Stimulated activated naive B cell treated with anti-CD40 and anti-IgM and Interleukin-4, amounts not matched to agents 10 μg/mL and 1 μg/mL and 100 μg/mL, for 72 hours (primary cell): ENCODE measurements around the gene FCMR.
"Not testable (repeated sequence)": the region's sequence is repeated elsewhere in the genome, so short reads cannot be mapped to it uniquely, and the experiment has no call there.

Experiments used
- ATAC-seq, 2 donors: fragments of 150-1000 bp; cut with Tn5 transposase; replicated peaks; 2 replicates each; pipeline ENCODE4 v1.10.0; 2021; ENCODE audit warnings: moderate library complexity in 1 of 2
- DNase-seq: peaks from one replicate; pipeline ENCODE4 v3.0.0; 2021
- H3K27ac Mint-ChIP-seq: one replicate; pipeline ENCODE4 v1.8.0; 2022; ENCODE audit warnings: mild to moderate bottlenecking, mixed read lengths
- H3K27me3 Mint-ChIP-seq, 2 donors: one replicate each; pipeline ENCODE4 v1.8.0; 2022; ENCODE audit warnings: mixed read lengths in 2 of 2
- H3K36me3 Mint-ChIP-seq, 2 donors: one replicate each; pipeline ENCODE4 v1.8.0; 2022; ENCODE audit warnings: mixed read lengths in 2 of 2, mild to moderate bottlenecking in 1 of 2
- H3K4me1 Mint-ChIP-seq, 2 donors: one replicate each; pipeline ENCODE4 v1.8.0; 2022; ENCODE audit warnings: mixed read lengths in 2 of 2, mild to moderate bottlenecking in 1 of 2
- H3K4me3 Mint-ChIP-seq, 2 donors: one replicate each; pipeline ENCODE4 v1.8.0; 2022; ENCODE audit warnings: mild to moderate bottlenecking in 2 of 2, mixed read lengths in 2 of 2, moderate library complexity in 1 of 2
- H3K9me3 Mint-ChIP-seq, 2 donors: one replicate each; pipeline ENCODE4 v1.8.0; 2022; ENCODE audit warnings: mixed read lengths in 2 of 2, mild to moderate bottlenecking in 1 of 2

FCMR gene

DNA sequence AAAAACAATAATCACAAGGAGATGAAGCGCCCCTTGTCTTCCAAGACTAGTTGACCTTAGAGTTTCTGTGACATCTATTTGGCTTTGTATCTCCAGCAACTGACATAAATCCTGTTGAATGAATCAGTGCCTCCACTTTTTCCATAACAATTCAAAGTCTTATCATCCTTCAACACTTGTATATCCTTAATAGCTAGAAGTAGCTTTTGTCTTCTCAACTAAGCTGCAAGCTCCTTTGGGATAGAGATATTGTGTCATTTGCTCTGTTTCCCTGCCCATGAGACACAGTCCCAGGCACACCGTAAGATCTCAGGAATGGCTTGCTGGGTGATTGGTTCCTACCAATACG is 18.8 kb upstream of the FCMR start:
- no peak overlapping the region for H3K4me3 Mint-ChIP-seq
- peaks cover 6 to 8% of the 10 kb centered on the region in 2 donors for H3K4me1 Mint-ChIP-seq
- no peak overlapping the region for H3K27ac Mint-ChIP-seq
- peaks cover 7 to 13% of the 10 kb centered on the region in 2 donors for H3K27me3 Mint-ChIP-seq
- no peaks in the 10 kb centered on the region for H3K9me3 Mint-ChIP-seq
- DNase-seq (no peak), ATAC-seq (no peak)
- no peaks in the 10 kb centered on the region for H3K36me3 Mint-ChIP-seq

DNA sequence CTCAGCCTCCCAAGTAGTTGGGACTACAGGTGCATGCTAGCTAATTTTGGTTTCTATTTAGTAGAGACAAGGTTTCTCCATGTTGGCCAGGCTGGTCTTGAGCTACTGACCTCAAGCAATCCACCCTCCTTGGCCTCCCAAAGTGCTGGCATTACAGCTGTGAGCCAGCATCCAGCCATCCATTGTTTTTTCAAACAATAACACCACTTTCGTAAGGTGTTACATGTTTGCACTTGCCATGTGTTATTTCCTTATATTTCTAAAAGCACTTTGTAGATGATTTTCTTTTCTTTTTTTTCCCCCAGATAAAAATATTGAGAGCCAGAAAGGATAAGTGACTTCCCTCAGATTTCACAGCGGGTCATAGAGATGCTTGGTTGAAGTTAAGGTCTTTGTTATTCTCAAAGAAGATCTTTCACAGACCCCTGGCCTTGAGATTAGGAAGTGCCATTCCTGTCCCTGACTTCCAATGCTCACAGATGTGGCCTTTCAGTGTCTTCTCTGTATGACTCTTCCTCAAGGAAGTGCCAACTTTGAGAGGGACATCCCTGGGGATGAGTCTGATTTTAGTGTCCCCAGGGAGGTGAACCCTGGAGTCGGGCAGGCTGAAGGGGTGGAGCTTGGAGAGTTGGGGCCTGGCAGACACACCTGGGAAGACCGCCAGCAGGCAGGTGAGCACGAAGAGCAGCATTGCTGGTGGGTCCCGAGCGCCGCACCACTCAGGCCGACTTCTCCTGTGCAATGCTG is 18.3 kb upstream of the FCMR start:
- Mint-ChIP-seq H3K27me3 (peaks cover 3 to 8% of the 10 kb centered on the region in 2 donors), H3K27ac (no peak overlapping the region), H3K36me3 (no peaks in the 10 kb centered on the region), H3K4me1 (peaks cover 8 to 13% of the 10 kb centered on the region in 2 donors), H3K9me3 (no peaks in the 10 kb centered on the region), H3K4me3 (no peak overlapping the region)
- ATAC-seq (no peak), DNase-seq (no peak)

DNA sequence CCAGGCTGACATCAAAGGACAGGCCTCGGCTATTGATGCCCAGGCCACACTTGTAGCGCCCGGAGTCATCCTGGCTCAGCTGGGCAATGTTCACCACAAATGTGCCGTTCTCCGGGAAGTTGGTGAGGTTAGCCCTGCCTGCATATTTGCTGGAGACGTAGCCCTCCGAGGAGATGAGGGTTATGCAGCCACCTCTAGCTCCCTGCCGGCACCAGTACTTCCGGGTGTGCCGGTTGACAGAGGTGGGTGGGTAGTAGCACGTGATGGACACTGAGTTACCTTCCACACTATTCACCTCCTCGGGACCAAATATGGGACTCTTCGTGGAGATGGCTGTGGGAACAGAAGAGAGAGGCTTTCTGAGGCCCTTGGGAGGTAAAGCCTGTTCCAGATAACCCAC is 17.4 kb upstream of the FCMR start:
- Mint-ChIP-seq H3K27me3 (peaks cover 0 to 4% of the 10 kb centered on the region in 2 donors), H3K4me3 (no peak overlapping the region), H3K27ac (no peak overlapping the region), H3K9me3 (no peaks in the 10 kb centered on the region), H3K36me3 (no peaks in the 10 kb centered on the region), H3K4me1 (peaks cover 8 to 13% of the 10 kb centered on the region in 2 donors)
- no peak for ATAC-seq
- no peak for DNase-seq

DNA sequence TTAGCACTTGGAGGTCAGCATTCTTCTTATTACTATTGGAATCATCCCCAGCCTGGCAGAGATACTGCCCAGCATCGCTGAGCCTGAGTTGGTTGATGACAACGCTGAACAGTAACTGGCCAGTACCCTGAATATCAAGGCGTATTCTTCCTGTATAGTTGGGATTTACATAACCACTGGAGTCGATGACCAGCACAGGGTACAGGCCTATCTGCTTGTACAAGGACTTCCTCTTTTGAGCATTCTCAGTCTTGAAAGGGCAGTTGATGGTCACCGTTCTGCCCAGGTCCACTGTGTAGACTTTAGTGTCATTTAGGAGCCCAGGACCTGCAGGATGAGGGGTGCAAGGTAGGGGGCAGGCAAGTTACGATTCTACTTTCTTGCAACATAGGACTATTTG is 15.7 kb upstream of the FCMR start:
- DNase-seq, result no peak
- Mint-ChIP-seq H3K27me3 (no peaks in the 10 kb centered on the region), H3K4me3 (no peak overlapping the region), H3K27ac (no peak overlapping the region), H3K4me1 (peaks cover 19 to 26% of the 10 kb centered on the region in 2 donors), H3K9me3 (no peaks in the 10 kb centered on the region), H3K36me3 (no peaks in the 10 kb centered on the region)
- no peak for ATAC-seq

DNA sequence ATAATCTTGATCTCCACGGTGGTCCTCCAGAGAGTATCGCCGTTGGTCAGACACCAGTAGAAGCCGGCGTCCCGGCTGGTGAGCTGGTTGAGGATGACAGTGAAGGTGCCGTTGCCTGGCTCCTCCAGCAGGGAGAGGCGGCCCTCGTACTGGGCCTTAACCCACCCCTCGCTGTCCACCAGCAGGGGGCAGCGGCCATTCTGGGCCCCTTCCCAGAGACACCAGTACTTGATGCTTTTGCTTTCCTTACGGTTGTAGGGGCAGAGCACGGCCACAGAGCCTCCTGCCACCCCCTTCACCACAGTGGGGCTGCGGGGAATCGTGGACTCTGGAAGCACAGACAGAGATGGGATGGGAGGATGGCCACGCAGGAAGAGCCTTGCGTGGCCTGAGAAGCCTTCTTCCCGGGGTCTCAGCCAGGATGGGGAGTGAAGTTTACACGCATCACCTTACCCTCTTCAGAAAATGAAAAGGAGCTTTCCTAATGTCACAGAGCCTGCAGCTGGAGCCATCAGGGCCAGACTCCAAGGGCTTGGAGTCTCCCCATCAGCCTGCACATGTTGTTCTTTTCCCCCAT is 13.8 kb upstream of the FCMR start:
- Mint-ChIP-seq H3K27me3 (no peaks in the 10 kb centered on the region), H3K4me1 (peaks cover 38 to 44% of the 10 kb centered on the region in 2 donors), H3K9me3 (no peaks in the 10 kb centered on the region), H3K36me3 (no peaks in the 10 kb centered on the region), H3K4me3 (no peak overlapping the region), H3K27ac (peak overlapping the region; percentile 42)
- ATAC-seq, result peak; percentile 49 to 55
- DNase-seq, result no peak

DNA sequence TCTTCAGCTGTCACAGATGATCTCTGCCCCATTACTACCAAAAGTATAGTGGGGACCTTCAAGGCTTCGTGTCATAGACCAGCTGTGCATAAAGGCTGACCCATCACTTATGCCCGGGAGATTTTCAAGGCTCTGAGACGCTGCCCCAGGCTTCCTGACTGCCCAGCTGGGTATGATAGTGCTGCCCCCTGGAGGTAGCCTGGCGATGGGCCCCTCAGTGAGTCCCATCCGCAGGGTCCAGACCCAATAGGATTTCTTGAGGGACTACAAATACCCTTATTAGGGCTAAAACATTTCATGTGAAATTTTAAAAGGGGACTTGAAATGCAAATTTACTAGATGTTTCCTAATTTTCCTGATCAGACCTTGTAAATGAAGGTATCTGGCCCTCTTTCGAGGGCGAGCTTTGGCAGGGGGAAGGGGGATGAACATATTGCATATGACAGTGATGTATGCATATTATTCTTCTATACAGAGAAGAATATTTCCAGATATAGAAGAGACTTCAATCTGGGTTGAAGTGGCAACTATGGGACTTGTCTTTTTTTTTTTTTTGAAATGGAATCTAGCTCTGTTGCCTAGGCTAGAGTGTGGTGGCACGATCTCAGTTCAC is 11.7 kb upstream of the FCMR start:
- peak; percentile 18 to 23 for ATAC-seq
- Mint-ChIP-seq H3K36me3 (peaks cover 3% of the 10 kb centered on the region in 2 donors), H3K27me3 (no peaks in the 10 kb centered on the region), H3K4me1 (peaks cover 45 to 61% of the 10 kb centered on the region in 2 donors), H3K4me3 (no peak overlapping the region), H3K9me3 (no peaks in the 10 kb centered on the region), H3K27ac (peak overlapping the region; percentile 99)
- DNase-seq, result peak; percentile 57

DNA sequence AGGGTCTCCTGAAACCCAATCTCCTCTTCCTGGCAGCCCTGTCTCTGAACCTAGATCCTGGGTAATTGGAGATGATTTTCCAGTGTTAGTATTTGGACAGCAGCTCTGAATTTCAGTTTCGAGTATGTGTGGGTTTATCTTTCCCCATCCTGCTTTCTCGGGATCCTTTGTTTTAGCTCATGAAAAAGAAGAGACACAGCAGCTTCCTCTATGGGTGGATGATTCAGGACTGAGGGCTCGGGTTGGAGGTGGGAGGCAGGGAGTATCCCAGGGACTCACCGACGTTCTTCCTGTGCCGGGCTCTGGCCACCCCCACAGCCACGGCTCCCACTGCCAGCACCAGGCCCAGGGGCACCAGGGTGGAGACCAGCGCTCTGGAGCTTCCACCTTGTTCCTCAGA is 10.4 kb upstream of the FCMR start:
- peak overlapping the region; percentile 17 to 43 for H3K4me3 Mint-ChIP-seq
- ATAC-seq (no peak), DNase-seq (no peak)
- peaks cover 3% of the 10 kb centered on the region in 2 donors for H3K36me3 Mint-ChIP-seq
- H3K27me3 Mint-ChIP-seq, result no peaks in the 10 kb centered on the region
- no peaks in the 10 kb centered on the region for H3K9me3 Mint-ChIP-seq
- H3K4me1 Mint-ChIP-seq, result peaks cover 53 to 74% of the 10 kb centered on the region in 2 donors
- peak overlapping the region; percentile 99 for H3K27ac Mint-ChIP-seq

DNA sequence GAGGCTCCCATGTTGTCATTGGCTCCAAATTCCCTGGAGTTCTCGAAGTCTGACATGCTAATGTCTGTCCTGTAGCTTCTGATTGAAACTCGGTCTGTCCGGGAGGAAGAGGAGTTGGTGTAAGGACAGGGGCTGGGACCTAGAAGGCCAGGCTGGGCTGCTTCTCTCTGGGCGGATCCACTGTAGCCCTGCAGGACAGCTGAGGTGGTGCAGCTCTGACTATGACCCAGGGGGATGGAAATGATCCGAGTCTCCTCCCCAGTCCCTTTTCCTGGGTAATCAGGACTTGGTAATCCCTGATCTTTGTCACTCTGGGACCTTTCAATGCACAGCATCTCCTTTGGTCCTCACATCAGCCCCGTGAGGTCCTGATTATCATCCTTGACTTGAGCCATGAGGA is 10.0 kb upstream of the FCMR start:
- H3K36me3 Mint-ChIP-seq, result peaks cover 3% of the 10 kb centered on the region in 2 donors
- peak overlapping the region; percentile 17 to 84 for H3K4me3 Mint-ChIP-seq
- H3K27me3 Mint-ChIP-seq, result no peaks in the 10 kb centered on the region
- H3K27ac Mint-ChIP-seq, result peak overlapping the region; percentile 99
- peaks cover 53 to 74% of the 10 kb centered on the region in 2 donors for H3K4me1 Mint-ChIP-seq
- H3K9me3 Mint-ChIP-seq, result no peaks in the 10 kb centered on the region
- no peak for ATAC-seq
- no peak for DNase-seq

DNA sequence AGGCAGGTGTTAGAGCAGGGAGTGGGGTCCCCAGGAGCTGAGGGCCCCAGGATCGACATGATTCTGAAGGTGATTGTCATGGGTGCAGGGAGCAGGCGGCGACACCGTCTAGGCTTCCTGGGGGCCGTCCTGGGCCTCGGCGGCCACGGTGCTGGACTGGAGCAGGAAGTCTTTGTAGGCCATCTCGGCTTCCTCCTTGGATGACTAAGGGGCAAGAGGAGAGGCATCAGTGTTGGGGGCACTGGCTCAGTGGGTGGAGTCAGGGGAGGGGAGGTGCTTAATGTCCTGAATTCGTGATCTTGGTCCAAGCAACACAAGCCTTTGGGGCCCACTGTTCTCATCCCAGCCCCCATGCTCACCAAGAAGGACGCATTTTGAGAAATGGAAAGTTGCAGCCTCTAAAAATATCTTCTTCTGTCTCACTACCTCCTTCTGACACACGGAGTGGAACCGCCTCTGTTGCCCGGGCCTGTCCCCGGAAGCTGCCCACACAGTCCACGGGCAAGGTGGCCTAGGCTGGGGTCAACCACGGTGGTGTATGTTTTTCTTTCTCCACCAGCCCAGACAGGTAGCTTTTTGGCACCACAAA is 8.6 kb upstream of the FCMR start:
- Mint-ChIP-seq H3K9me3 (no peaks in the 10 kb centered on the region), H3K27ac (peak overlapping the region; percentile 99), H3K36me3 (peaks cover 3% of the 10 kb centered on the region in 2 donors), H3K4me3 (peak overlapping the region; percentile 84), H3K27me3 (no peaks in the 10 kb centered on the region), H3K4me1 (peaks cover 52 to 73% of the 10 kb centered on the region in 2 donors)
- ATAC-seq, result peak; percentile 86 to 90
- DNase-seq, result peak; percentile 93

DNA sequence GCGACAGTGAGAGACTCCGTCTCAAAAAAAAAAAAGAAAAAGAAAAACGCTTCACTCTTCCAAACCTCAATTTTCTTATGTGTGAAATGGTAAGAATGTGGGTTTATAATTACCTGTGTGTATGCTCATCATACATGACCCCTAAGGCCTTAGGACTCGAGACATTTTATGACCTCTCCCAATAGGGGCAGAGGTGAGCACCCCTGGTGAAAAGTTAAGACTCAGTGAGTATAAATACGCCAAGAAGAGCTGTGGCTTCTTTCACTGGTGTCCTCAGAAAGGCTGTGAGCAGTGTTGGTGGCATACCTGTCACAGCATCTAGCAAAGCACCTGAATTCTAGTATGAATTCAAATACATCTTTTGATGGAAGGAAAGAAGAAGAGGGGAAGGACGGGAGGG is 7.8 kb upstream of the FCMR start:
- no peaks in the 10 kb centered on the region for H3K27me3 Mint-ChIP-seq
- no peak for DNase-seq
- no peak for ATAC-seq
- H3K4me1 Mint-ChIP-seq, result peaks cover 49 to 70% of the 10 kb centered on the region in 2 donors
- no peaks in the 10 kb centered on the region for H3K9me3 Mint-ChIP-seq
- H3K4me3 Mint-ChIP-seq, result peak overlapping the region; percentile 84
- H3K27ac Mint-ChIP-seq, result peak overlapping the region; percentile 99
- H3K36me3 Mint-ChIP-seq, result peaks cover 3% of the 10 kb centered on the region in 2 donors

DNA sequence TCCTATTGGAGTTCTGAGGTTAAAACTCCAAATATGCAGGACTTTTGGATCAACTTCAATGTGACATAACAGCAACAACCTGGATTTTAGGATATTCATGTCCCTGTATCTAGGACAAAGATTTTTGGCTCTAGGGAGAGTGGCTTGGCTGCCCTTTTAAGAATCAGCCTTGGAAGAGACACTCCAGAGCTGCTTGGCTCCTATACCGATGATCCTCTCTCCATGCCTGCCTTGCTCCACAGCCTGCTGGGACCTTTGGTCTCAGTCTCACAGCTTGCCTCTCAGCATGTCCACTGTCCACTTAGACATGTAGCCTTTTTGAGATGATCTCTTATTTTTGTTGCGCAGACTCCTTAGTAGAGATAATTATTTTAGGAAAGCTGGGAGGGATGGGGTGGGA is 4.5 kb upstream of the FCMR start:
- Mint-ChIP-seq H3K4me3 (no peak overlapping the region), H3K4me1 (peaks cover 30 to 46% of the 10 kb centered on the region in 2 donors), H3K36me3 (peaks cover 3 to 6% of the 10 kb centered on the region in 2 donors), H3K27ac (no peak overlapping the region), H3K27me3 (no peaks in the 10 kb centered on the region), H3K9me3 (no peaks in the 10 kb centered on the region)
- DNase-seq, result no peak
- ATAC-seq, result no peak

DNA sequence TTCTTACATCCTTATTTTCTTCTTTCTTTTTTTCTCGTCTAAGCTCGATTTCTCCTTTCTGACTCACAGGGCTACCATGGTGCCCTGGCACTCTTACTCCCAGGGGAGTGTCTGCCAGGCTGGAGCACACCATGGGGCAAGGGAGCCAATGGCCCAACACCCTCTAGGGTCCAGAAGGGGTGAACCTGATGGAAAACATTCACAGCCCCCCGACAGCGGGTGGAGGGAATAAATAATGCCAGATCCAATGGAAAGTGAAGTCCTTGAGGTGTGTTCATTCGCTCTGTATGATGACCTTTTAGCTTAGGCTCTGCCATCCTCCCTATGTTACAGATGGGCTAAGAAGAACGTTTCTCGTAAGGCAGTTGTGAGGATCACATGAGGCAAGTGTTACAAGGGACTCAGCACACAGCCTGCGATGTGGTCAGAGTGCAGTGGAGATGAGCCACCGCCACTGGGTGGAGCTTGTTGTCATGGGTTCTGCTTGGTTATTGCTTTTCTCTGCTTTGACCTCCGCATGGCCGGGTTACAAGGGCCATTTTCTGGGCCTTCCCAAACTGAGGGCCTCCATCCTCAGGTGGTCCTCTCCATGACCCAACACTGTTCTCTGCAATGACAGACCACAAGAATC is 3.5 kb upstream of the FCMR start:
- Mint-ChIP-seq H3K9me3 (no peaks in the 10 kb centered on the region), H3K4me3 (no peak overlapping the region), H3K27me3 (no peaks in the 10 kb centered on the region), H3K4me1 (peaks cover 24 to 39% of the 10 kb centered on the region in 2 donors), H3K27ac (no peak overlapping the region), H3K36me3 (peaks cover 11 to 15% of the 10 kb centered on the region in 2 donors)
- ATAC-seq (peak; percentile 74), DNase-seq (peak; percentile 84)

DNA sequence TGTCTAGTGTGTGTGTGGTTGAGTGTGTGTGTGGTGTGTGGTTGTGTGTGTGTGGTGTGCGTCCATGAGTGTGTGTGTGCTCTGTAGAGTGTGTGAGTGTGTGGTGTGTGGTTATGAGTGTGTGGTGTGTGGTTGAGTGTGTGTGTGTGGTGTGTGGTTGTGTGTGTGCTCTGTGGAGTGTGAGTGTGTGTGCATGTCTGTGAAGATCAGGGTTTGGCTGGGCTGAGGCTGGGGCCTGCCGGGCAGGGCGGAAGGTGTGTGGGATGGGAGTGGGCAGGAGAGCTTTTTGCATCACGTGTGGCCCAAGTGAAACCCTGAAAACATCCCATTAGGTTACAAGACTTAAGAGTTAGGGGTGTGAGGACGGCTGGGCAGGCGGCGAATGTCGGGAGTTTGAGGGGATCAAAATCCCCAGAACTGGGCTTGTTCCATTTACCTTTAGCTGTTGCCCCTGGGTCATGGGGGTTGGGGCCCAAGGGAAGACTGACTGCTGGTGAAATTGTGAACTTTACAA is 2.9 kb upstream of the FCMR start:
- H3K36me3 Mint-ChIP-seq, result peaks cover 16 to 18% of the 10 kb centered on the region in 2 donors
- H3K27ac Mint-ChIP-seq, result no peak overlapping the region
- peak; percentile 80 for DNase-seq
- H3K9me3 Mint-ChIP-seq, result no peaks in the 10 kb centered on the region
- ATAC-seq, result peak; percentile 39 to 45
- no peaks in the 10 kb centered on the region for H3K27me3 Mint-ChIP-seq
- peaks cover 20 to 35% of the 10 kb centered on the region in 2 donors for H3K4me1 Mint-ChIP-seq
- H3K4me3 Mint-ChIP-seq, result no peak overlapping the region

DNA sequence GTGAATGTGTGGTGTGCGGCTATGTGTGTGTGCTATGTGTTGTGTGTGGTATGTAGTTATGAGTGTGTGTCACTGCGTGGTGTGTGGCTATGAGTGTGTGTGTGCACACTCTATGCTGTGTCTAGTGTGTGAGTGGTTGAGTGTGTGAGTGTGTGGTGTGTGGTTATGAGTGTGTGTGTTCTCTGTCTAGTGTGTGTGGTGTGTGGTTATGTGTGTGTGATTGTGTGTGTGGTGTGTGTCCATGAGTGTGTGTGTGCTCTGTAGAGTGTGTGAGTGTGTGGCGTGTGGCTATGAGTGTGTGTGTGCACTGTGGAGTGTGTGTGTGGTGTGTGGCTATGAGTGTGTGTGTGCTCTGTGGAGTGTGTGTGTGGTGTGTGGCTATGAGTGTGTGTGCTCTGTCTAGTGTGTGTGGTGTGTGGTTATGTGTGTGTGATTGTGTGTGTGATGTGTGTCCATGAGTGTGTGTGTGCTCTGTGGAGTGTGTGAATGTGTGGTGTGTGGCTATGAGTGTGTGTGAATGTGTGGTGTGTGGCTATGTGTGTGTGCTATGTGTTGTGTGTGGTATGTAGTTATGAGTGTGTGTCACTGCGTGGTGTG is 2.3 kb upstream of the FCMR start:
- not testable (repeated sequence) for DNase-seq, H3K27me3 Mint-ChIP-seq, H3K9me3 Mint-ChIP-seq, H3K4me3 Mint-ChIP-seq, H3K27ac Mint-ChIP-seq, ATAC-seq
- H3K4me1 Mint-ChIP-seq, result peaks cover 18 to 31% of the 10 kb centered on the region in 2 donors
- peaks cover 15 to 18% of the 10 kb centered on the region in 2 donors for H3K36me3 Mint-ChIP-seq
